ENCODE data around the gene RNF130.
A peak's percentile ranks its signal among the peaks of the same experiment; 100 is the strongest.
"Not testable (repeated sequence)": the region's sequence is repeated elsewhere in the genome, so short reads cannot be mapped to it uniquely, and the experiment has no call there.

The RNF130 gene

DNA sequence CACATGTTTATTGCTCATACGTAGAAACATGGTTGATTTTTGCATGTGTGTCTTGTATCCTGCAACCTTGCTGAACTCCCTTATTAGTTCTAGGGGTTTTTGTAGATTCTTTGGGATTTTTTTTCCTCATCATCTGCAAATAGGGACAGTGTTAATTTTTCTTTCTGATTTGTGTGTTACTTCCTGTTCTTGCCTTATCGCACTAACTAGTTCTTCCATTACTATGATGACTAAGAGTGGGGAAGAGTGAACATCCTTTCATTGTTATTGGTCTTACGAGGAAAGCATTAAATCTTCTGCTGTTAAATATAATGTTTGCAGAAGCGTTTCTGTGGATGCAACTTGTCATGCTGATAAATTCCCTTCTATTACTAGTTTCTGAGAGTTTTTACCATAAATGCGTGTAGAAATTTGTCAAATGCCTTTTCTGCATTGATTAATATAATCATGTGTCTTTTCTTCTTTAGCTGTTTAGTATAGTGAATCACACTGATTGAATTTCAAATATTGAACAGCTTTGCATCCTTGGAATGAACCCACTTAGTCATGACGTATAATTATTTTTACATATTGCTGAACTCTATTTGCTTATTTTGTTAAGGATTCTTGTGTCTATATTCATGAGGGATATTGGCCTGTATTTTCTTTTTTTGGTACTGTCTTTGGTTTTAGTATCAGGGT is 32.1 kb upstream of the RNF130 start:
- DNase-seq (no peak), ATAC-seq (no peak)

- DNase-seq (no peak), ATAC-seq (no peak)
Measured at GRCh38 chr5:180102636-180103035, 31.1 kb upstream of the RNF130 start.

DNA sequence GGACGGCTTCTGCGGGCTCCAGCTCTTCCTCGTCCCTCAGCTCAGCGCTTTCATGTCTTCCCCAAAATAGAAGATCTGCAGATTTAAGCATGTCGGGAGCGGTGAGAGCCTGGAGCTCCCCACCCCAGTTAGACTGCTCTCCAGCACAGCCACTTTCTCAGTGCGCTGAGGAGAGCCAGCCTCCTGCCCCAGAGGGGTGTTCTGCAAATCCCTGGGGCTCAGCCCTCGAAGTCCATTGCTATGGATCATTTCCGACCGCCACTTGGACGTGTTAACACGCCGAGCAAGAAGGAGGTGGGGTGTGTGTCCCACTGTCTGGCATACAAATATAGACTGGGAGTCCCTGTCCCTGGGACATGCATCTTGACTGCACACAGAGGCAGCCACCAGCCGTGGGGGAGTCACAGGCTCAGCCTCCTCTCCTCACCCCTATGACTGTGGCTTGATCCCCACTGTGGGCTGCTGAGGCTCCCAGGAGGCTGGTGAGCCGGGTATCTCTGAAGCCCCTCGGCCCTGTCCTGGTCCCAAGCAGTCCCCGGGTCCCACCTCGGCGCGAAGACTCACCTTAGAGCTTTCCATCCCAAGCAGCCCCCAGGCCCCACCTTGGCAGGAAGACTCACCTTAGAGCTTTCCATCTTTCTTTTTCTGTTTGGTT is 30.0 kb upstream of the RNF130 start:
- ATAC-seq (no peak), DNase-seq (no peak)

DNA sequence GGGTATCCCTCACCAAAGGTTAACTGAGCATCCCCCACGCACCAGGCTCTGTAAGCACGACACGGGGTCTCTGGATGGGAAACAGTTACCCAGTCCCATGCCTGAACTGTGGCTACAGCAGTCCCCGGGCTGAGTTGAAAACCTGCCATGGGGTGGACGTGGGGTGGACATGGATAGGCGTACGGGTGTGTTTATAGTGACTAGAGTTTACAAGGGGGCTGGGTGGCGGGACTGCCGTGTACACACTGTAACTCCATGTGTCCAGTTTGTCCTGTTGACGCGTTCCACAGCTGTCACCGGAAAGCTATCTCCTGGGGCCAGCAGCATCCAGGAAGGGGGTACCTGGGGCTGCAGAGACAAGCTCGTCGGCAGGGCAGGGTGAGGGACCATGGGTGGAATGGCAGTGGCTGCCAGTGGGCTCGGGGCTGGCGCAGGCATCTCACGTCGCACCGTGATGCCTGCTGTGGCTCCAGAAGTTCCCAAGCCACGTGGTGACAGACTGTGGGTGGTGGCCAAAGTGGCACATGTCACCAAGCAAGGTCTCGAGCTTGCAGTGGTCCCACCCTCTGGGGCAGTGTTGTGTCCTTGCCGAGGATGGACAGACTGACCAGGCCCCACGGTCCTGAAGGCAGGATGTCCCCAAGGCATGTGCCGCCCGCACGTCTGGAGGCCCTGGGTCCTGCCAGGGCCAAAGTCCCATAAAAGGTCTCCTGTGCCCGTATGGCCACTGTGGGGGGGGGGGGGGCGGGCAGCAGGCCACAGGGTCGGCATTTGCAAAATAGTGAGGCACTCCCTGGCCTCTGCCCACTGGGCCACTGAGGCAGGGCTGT is 29.3 kb upstream of the RNF130 start:
- ATAC-seq (no peak), DNase-seq (no peak)

DNA sequence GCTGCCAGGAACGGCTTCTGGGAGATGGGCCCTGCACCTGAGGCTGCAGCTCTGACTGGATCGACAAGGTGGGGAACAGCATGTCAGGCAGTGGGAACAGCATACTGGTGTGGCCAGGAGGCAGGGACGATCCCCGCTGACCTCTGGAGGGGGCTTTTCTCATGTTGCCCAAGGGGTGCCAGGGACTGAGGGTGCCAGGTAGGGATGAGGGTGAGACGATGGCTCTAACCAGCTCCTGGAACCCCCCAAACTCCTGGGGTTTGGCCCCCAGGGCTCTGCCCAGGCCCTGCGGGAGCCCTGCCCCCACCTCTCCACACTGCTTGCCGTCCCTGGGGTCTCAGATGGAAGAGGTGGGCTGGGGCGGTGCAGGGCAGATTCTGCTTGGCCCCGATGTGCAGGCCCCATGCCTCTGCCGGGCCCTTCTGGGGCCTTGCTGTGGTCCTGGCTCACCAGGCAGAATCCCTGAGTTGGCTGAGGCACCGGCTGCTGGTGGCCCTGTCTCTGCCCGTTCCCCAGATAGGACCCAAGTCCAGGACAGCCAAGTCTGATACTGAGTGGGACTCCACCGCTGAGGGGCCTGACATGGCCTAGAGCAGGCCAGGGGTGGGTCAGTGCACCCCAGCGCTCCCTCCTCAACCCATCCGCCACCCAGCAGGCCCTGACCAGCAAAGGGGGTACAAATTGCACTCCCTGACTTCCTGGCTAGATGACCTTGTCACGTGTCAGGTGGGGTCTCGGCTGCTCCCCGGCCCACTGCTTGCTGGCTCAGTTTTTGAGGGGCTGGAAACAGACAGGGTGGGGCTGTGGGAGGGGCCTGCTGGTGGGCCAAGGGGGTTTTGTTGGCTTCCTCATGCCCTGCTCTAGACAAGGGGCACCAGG is 28.4 kb upstream of the RNF130 start:
- ATAC-seq, result no peak
- no peak for DNase-seq

GRCh38 chr5:180098991-180099732 is 27.6 kb upstream of the RNF130 start:
- DNase-seq (no peak), ATAC-seq (no peak)

DNA sequence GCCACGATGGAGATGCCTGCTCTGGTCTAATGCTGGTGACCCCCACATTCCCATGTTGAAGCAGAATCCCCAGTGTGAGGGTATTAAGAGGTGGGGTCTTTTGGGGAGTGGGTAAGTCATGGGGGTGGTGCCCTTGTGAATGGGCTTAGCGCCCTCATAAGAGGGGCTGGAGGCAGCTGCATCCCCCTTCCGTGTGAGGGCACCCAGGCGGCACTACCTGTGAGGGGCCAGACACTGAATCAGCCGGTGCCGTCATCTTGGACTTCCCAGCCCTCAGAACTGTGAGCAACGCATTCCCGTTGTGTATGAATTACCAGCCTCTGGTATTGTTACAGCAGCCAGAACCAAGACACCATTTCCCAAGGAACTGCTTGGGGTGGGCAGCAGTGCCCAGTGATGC is 27.0 kb upstream of the RNF130 start:
- ATAC-seq, result no peak
- no peak for DNase-seq

- ATAC-seq, result no peak
- DNase-seq, result no peak
Measured at GRCh38 chr5:180097926-180098325, 26.4 kb upstream of the RNF130 start.

DNA sequence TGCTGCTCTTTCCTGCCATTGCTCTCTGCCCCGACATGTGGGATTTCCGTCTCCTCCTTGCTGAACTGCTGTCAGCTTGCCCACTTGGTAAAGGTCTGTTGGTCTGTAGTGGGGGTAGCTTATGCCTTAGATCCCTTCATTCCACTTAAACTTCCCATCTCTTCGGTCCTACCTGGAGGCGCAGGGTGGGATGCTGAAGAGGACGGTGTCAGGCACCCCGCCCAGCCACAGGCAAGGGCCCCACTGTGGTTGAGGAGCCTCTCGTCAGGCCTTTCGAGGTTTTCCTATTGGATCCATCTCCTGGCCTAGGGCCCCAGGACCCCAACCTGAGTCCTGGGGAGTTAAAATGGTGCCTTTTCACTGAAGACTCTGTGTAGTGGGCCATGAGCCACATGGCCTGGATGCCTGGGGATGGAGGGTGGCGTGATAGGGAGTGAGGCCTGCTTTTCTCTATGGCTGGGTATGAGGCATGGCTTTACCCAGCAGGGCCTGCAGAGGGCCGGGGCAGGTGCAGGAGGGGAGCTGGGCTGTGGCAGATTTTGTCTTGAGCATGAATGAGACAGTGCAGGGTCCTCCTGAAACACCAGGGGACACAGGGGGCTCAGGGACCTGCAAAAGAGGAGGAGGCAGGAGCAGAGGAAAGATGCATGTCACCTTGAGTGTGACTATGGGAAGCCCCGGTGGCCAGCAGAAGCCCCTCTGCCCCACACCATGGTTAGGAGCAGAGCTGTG is 25.8 kb upstream of the RNF130 start:
- DNase-seq, result no peak

GRCh38 chr5:180096616-180097015 is 25.1 kb upstream of the RNF130 start:
- ATAC-seq (no peak), DNase-seq (no peak)

More for the DNA sequence above, 25.8 kb upstream of the RNF130 start:
- ATAC-seq, result no peak

- DNase-seq (no peak), ATAC-seq (no peak)
Measured at GRCh38 chr5:180095545-180095944, 24.0 kb upstream of the RNF130 start.

GRCh38 chr5:180093651-180094382 is 22.3 kb upstream of the RNF130 start:
- no peak for DNase-seq
- no peak for ATAC-seq

DNA sequence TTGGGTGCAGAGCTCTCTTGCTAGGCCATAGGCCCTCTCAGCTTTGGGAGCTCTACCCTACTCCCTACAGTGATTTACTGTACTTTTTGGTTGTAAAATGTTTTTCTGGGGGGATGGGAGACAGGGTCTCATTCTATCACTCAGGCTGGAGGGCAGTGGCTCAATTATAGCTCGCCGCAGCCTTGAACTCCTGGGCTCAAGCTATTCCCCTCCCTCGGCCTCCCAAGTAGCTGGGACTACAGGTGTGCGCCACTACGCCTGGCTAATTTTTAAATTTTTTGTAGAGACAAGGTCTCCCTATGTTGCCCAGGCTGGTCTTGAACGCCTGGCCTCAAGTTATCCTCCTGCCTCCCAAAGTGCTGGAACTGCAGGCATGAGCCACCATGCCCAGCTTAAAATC is 21.7 kb upstream of the RNF130 start:
- DNase-seq, result no peak
- ATAC-seq, result no peak

DNA sequence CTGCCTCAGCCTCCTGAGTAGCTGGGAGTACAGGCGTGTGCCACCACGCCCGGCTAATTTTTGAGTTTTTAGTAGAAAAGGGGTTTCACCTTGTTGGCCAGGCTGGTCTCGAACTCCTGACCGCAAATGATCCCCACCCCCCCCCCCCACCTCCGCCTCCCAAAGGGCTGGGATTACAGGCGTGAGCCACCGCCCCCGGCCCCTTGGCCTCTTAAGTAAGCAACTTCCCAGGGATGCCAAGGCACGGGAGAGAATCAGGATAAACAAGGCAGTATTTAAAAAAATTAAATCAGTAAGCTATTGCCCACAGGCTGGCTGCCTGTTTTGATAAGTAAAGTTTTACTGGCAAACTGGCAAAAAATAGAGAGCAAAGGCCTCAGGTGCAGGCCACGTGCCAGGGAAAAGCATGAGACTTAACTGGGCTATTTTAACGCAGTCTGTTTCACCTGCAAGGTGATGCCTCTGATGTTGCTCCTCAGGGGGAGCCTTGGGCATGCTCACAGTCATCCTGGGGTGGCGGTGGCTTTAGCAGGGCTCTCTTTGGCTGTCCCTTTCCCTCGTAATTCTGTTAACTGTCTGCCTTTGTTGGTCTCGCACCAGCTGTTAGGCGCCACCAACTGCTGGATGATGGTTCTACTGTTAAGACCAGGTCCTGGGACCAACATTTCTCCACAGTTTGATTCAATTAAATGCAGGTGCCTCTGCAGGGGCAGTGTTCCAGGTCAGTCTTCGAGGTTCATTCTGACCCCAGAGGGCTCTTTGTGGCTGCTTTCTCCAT is 19.4 kb upstream of the RNF130 start:
- ATAC-seq, result no peak

DNA sequence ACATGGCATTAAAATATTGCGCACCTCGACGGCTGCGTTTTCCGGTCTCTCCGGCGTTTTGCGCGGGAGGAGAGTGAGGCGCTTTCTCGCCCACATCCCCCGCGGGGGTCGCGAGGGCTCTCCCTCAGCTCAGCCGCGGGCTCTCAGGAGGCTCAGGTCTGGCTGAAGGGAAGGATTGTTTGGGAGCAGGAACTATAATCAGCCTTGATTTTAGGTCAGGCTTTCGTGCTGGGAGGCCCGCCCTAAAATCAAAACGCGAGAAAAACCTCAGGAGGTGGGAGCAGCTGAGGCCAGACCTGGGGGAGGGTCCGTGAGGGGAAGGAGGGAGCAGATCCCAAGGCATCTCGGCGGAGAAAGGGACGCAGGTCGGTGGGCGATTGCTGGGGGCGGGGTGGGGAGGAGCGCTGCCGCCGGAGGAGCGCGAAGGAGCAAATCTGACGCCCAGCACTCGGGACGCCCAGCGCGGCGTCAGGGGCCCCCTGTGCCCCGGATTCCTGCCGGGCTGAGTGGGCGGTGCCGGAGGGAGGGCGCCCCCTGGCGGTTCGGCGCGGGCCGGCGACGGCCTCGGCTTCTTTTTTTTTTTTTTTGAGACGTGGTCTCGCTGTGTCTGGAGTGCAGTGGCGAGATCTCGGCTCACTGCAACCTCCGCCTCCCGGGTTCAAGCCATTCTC is 18.7 kb upstream of the RNF130 start:
- DNase-seq (peak; percentile 88), ATAC-seq (peak; percentile 87)

More for the DNA sequence above, 19.4 kb upstream of the RNF130 start:
- peak; percentile 25 for DNase-seq

GRCh38 chr5:180089628-180090027 is 18.1 kb upstream of the RNF130 start:
- not testable (repeated sequence) for ATAC-seq, DNase-seq

GRCh38 chr5:180088561-180088960 is 17.0 kb upstream of the RNF130 start:
- ATAC-seq, result no peak
- no peak for DNase-seq

GRCh38 chr5:180086816-180087399 is 15.3 kb upstream of the RNF130 start:
- DNase-seq, result no peak
- no peak for ATAC-seq
